ENCODE results near the gene OSER1.

The OSER1 gene

DNA sequence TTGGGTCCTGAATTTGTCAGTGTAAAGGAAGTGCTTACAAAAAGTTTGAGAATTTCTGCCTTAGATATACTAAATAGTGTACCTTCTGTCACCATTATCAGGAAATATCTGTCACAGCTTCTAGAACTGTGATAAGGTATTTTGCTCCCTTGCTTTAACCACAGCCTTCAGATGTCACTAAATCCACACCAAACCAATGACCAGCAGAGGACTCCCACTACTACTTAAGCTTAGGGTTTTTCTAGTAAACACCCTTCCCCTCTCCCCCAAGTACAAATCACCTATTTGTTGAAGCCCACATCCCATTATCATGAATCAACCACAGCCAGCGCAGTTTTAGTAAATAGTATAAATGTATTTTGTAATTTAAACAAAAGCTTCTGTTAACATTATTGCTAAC, 15.0 kb downstream of the OSER1 start:
- TF ChIP-seq, protein P1, sequence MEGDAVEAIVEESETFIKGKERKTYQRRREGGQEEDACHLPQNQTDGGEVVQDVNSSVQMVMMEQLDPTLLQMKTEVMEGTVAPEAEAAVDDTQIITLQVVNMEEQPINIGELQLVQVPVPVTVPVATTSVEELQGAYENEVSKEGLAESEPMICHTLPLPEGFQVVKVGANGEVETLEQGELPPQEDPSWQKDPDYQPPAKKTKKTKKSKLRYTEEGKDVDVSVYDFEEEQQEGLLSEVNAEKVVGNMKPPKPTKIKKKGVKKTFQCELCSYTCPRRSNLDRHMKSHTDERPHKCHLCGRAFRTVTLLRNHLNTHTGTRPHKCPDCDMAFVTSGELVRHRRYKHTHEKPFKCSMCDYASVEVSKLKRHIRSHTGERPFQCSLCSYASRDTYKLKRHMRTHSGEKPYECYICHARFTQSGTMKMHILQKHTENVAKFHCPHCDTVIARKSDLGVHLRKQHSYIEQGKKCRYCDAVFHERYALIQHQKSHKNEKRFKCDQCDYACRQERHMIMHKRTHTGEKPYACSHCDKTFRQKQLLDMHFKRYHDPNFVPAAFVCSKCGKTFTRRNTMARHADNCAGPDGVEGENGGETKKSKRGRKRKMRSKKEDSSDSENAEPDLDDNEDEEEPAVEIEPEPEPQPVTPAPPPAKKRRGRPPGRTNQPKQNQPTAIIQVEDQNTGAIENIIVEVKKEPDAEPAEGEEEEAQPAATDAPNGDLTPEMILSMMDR (IDR thresholded peaks at IDR 0.05): no peak

DNA sequence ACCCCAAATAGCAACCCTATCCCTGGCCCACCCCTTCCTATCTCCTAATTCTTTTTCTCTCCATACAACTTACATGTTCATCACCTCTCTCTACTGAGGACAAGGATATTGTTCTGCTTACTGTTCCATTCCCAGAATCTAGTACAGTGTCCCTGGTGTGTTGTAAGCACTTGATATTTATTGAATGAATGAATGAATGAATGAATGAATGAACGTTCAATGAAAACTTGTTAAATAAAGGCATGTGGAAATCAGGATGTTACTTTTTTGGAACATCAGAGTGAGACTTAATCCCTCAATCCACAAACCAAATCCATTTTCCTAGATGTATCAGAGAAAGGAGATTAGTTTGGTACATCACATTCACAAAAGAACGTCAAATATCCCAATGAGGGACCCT, 16.8 kb downstream of the OSER1 start:
- TF ChIP-seq, protein P1 (IDR thresholded peaks at IDR 0.05): no peak

DNA sequence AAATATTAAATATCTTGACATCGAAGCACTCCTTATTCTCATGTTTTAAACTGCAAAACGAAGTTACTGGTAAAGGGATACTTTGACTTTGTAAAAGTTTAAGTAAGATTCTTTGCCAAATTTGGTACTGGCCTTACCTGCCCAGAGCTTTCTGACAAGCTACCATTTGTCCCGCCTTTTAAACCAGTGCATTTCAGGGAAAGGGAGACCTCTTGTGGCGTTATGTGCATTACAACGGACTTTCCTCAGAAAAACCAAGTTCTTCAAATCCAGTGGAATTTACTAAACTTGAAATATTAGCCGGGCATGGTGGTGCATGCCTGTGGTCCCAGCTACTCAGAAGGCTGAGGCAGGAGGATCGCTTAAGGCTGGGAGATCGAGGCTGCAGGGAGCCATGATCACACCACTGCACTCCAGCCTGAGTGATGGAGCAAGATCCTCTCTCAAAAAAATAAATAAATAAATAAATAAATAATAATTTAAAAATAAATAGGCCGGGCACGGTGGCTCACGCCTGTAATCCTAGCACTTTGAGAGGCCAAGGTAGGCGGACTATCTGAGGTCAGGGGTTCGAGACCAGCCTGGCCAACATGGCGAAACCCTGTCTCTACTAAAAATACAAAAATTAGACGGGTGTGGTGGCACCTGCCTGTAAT, 20.2 kb downstream of the OSER1 start:
- TF ChIP-seq, protein P1 (IDR thresholded peaks at IDR 0.05): peak; percentile 78

DNA sequence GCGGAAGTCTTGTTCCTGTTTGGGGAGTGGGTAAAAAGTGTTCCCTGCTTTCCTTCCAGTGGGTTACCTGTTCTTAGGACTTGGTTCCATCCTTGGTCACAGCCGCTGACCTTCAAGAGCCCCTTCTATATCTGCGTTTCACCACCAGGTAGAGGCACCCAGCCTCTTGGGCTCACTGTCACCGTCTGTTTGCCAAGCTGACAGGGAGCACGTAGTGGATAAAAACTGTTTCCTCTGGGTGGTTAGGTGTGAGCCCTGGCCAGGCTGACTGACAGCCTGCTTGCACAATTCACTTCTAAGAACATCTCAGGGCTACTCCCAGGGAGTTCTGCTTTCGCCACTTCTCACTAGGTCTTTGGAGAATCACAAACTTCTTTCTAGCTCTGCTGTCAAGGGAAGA, 21.8 kb downstream of the OSER1 start:
- TF ChIP-seq, protein P1 (IDR thresholded peaks at IDR 0.05): no peak

DNA sequence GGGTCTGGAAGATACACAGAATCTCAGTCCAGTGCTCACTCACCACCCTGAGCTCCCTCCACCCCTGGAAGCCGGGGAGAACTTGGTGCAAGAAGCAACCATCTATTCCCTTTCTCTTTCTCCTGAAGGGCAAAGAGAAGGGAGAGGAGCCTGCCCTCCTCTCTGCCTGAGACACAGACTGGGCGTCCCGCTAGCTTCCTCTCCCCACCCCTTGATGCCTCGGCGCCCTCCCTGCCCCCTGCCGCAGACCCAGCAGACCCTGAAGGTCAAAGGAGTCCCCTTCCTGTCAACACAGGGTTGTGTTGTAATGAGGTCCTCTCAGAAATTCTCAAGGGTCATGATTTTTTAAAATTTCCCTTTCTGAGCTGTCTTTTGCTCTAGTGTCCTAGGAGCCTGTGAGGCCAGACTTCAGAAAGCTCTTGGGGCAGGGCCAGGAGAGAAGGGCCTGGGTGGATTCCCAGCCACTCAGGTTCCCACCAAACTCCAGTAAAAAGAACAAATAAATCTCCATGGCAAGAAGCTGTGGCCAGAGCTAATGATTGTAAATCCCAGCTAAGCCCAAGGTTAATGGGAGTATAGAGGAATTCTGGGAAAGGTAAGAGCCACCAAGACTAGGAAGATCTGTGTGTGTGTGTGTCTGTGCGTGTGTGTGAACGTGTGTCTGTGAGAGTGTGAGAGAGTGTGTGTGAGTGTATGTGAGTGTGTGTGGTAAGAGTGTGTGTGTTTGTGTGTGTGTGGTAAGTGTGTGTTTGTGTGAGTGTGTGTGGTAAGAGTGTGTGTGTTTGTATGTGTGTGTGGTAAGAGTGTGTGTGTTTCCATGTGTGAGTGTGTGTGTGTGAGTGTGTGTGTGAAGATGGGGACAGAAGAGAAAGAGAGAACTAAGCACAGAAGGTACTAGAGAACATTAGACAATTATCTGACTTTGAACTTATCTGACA, 22.5 kb downstream of the OSER1 start:
- TF ChIP-seq, protein P1 (IDR thresholded peaks at IDR 0.05): no peak

DNA sequence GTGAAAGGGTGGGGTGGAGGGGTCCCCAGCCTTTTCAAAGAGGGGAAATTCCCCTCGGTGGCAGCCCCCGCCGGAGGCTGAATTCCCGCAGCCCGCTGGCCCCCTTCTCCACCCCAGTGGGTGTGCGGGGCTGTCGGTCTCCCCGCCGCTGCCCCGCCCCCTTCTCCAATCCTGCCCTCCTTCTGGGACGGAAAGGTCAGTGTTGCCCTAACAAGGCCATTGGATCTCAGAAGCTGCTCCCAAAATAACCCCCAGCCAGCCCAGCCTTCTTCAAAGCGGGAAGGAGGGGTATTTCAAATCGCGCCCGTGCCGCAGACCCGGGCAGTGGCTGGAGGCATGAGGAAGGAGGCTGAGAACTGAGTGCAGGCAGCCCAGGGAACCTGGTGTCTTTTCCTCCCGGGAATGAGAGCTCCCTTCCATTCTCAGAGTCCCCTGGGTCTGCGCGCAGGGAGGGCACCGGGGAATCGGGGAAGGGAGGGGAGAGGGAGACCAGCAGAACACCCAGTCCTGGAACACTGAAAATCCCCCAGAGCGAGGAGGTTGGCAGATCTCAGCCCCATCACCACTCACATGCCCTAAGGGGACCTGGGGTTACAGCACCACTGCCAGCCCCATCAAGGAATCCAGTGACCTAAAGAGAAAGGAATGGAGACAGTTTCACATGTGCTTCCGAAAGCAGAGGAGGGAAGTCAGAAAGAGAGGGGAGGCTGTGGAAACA, 23.4 kb downstream of the OSER1 start, which contains the start of gene JPH2:
Gene JPH2 (minus strand): TSS at position 135 of the 718 bp plus-strand sequence. CDS start 483 bp downstream, outside the sequence.
- TF ChIP-seq, protein P1 (IDR thresholded peaks at IDR 0.05): no peak

DNA sequence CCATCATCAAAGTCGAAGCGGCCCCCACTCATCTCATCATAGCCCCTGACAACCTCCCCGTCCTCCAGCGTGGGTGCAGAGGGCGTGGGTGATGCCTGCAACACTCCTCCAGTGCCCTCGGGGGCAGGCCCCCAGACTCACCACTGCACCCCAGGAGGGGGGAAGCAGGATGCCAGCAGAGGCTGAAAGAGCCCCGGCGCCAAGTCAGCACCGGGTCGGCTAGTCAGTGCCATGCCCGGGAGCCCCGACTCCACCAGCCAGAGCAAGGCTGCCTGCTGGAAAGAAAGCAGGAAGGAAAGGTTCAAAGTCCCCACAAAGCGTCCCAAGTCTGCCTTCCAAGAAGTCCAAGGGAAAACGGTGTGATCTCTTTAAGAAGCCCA, 23.9 kb downstream of the OSER1 start:
- TF ChIP-seq, protein P1 (IDR thresholded peaks at IDR 0.05): no peak
